DOHH2 (cell line): ENCODE data around the gene DAPP1.

Experiments used
- H3F3A ChIP-seq: fragments of 200-600 bp; sonication (generic), shearing (Covaris generic); 2 replicates; pipeline ENCODE4 v1.6.0; 2016; ENCODE audit warnings: antibody characterized with exemption, mild to moderate bottlenecking; ENCODE audit not compliant: control insufficient read depth, insufficient read depth
- H3K27ac ChIP-seq: fragments of 200-600 bp; sonication (generic); 2 replicates; pipeline ENCODE4 v1.5.1; 2014; ENCODE audit warnings: low read depth, mild to moderate bottlenecking, low read length, moderate library complexity
- H3K27me3 ChIP-seq: fragments of 200-600 bp; sonication (generic); 2 replicates; pipeline ENCODE4 v1.6.1; 2014; ENCODE audit warnings: mild to moderate bottlenecking, low read length, mixed read lengths; ENCODE audit not compliant: control insufficient read depth
- H3K36me3 ChIP-seq: fragments of 200-600 bp; sonication (generic); 2 replicates; pipeline ENCODE4 v1.6.1; 2014; ENCODE audit warnings: mild to moderate bottlenecking, low read length, moderate library complexity, mixed read lengths; ENCODE audit not compliant: control insufficient read depth
- H3K4me1 ChIP-seq: fragments of 200-600 bp; sonication (generic); 2 replicates; pipeline ENCODE4 v1.6.1; 2014; ENCODE audit warnings: mild to moderate bottlenecking, low read length, mixed read lengths; ENCODE audit not compliant: control insufficient read depth
- H3K4me2 ChIP-seq: fragments of 200-600 bp; sonication (generic); 2 replicates; pipeline ENCODE4 v1.6.0; 2014; ENCODE audit warnings: mild to moderate bottlenecking, low read length, moderate library complexity
- H3K4me3 ChIP-seq: fragments of 200-600 bp; sonication (generic); 2 replicates; pipeline ENCODE4 v1.5.1; 2014; ENCODE audit warnings: mild to moderate bottlenecking, low read length, mixed read lengths
- H3K79me2 ChIP-seq: fragments of 200-600 bp; sonication (generic); 2 replicates; pipeline ENCODE4 v1.6.1; 2014; ENCODE audit warnings: mild to moderate bottlenecking, low read length, mixed read lengths; ENCODE audit not compliant: control insufficient read depth
- H3K9me2 ChIP-seq: fragments of 200-600 bp; sonication (generic); replicated peaks from 2 replicates; pipeline ENCODE4 v1.6.1; 2014; ENCODE audit warnings: mild to moderate bottlenecking, low read length, mixed read lengths; ENCODE audit not compliant: control insufficient read depth
- H3K9me3 ChIP-seq: fragments of 200-600 bp; sonication (generic); 2 replicates; pipeline ENCODE4 v1.6.1; 2014; ENCODE audit warnings: antibody characterized with exemption, low read length, mixed read lengths; ENCODE audit not compliant: control insufficient read depth, insufficient read depth
- H4K20me1 ChIP-seq: fragments of 200-600 bp; sonication (generic); 2 replicates; pipeline ENCODE4 v1.6.0; 2014; ENCODE audit warnings: low read depth, mild to moderate bottlenecking, antibody characterized with exemption, low read length, moderate library complexity; ENCODE audit not compliant: control insufficient read depth, insufficient read depth
- CTCF ChIP-seq: fragments of 200-600 bp; sonication (generic); IDR thresholded peaks from one replicate; pipeline ENCODE4 v1.5.1; 2014; ENCODE audit warnings: antibody characterized with exemption, mild to moderate bottlenecking, low read depth, low read length; ENCODE audit not compliant: poor library complexity, severe bottlenecking
- EZH2phosphoT487 ChIP-seq: fragments of 200-600 bp; sonication (generic); IDR thresholded peaks from 2 replicates; pipeline ENCODE4 v1.6.1; 2017; ENCODE audit warnings: borderline replicate concordance, mild to moderate bottlenecking, antibody characterized with exemption, low read length, moderate library complexity, mixed read lengths

The DAPP1 gene

GRCh38 chr4:99832321-99832720, 15.7 kb downstream of the DAPP1 start:
- H3K9me2 ChIP-seq, result no peaks in the 10 kb centered on the region
- H3K36me3 ChIP-seq, result peaks cover 45% of the 10 kb centered on the region
- no peaks in the 10 kb centered on the region for H3K4me1 ChIP-seq
- no peak overlapping the region for H3K4me2 ChIP-seq
- H3K27ac ChIP-seq, result no peak overlapping the region
- TF ChIP-seq EZH2phosphoT487, result no peak
- no peak for TF ChIP-seq CTCF
- no peaks in the 10 kb centered on the region for H3F3A ChIP-seq
- H3K27me3 ChIP-seq, result no peaks in the 10 kb centered on the region
- no peaks in the 10 kb centered on the region for H3K9me3 ChIP-seq
- H3K4me3 ChIP-seq, result no peak overlapping the region
- peaks cover 8% of the 10 kb centered on the region; the same call in 1 of the 2 replicates for H4K20me1 ChIP-seq
- peaks cover 79% of the 10 kb centered on the region for H3K79me2 ChIP-seq

DNA sequence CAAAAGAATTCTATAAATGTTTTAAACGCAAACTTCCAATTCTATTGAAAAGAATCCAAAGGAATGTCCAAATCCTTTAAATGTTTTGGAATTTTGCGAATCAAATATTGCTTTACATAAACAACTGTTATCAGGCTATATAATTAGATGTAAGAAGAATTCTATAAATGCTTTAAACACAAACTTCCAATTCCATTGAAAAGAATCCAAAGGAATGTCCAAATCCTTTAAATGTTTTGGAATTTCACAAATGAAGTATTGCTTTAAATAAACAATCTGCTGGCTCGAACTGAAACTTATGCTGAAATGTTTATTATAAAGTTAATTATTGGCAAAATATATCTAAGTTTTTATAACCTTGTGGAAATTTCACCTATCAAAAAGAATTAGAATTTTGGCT, 16.1 kb downstream of the DAPP1 start:
- H4K20me1 ChIP-seq, result peaks cover 8% of the 10 kb centered on the region; the same call in 1 of the 2 replicates
- H3K36me3 ChIP-seq, result peaks cover 49% of the 10 kb centered on the region
- no peaks in the 10 kb centered on the region for H3K9me3 ChIP-seq
- no peak overlapping the region for H3K27ac ChIP-seq
- no peaks in the 10 kb centered on the region for H3K27me3 ChIP-seq
- no peaks in the 10 kb centered on the region for H3F3A ChIP-seq
- H3K79me2 ChIP-seq, result peaks cover 74% of the 10 kb centered on the region
- H3K4me1 ChIP-seq, result no peaks in the 10 kb centered on the region
- no peaks in the 10 kb centered on the region for H3K9me2 ChIP-seq
- no peak overlapping the region for H3K4me2 ChIP-seq
- H3K4me3 ChIP-seq, result no peak overlapping the region
- TF ChIP-seq EZH2phosphoT487, result no peak
- TF ChIP-seq CTCF, result no peak

- Histone ChIP-seq H3F3A (no peaks in the 10 kb centered on the region), H3K79me2 (peaks cover 64% of the 10 kb centered on the region), H3K4me3 (no peak overlapping the region), H3K27me3 (no peaks in the 10 kb centered on the region), H3K4me2 (no peak overlapping the region), H3K9me3 (no peaks in the 10 kb centered on the region), H3K9me2 (no peaks in the 10 kb centered on the region), H3K27ac (no peak overlapping the region), H4K20me1 (peaks cover 8% of the 10 kb centered on the region; the same call in 1 of the 2 replicates), H3K36me3 (peaks cover 54% of the 10 kb centered on the region), H3K4me1 (no peaks in the 10 kb centered on the region)
- TF ChIP-seq EZH2phosphoT487, result no peak
- TF ChIP-seq CTCF, result no peak
Observed at GRCh38 chr4:99833756-99834155, 17.1 kb downstream of the DAPP1 start.
